Lung (tissue), 12 donors: ENCODE measurements around the gene STRBP. TPM values are rescaled to one million over a fixed set of nuclear protein-coding genes. Genes with fewer than 3 reads are reported as not detected.

Experiments
- ATAC-seq: fragments of 200-7000 bp; cut with Tn5 transposase; one replicate; pipeline ENCODE4 v1.9.1; 2020; ENCODE audit warnings: moderate number of reproducible peaks; ENCODE audit not compliant: insufficient read depth, low FRiP score
- DNase-seq, 3 donors: peaks; one replicate each; pipeline ENCODE4 v3.0.0-alpha.2; 2013 to 2017
- H3K27ac ChIP-seq, 2 donors: one replicate each; pipeline ENCODE4 v1.5.1; 2013; ENCODE audit warnings: mild to moderate bottlenecking in 2 of 2, moderate library complexity in 2 of 2, control low read depth in 1 of 2, inconsistent platforms in 1 of 2, low read depth in 1 of 2, low read length in 1 of 2
- H3K27me3 ChIP-seq, 3 donors: one replicate each; pipeline ENCODE4 v1.5.1; 2013; ENCODE audit warnings: low read length in 2 of 3; ENCODE audit not compliant: control insufficient read depth in 3 of 3, insufficient read depth in 3 of 3
- H3K36me3 ChIP-seq, 4 donors: one replicate each; pipeline ENCODE4 v1.5.1; 2013; ENCODE audit warnings: low read length in 4 of 4, mild to moderate bottlenecking in 1 of 4, moderate library complexity in 1 of 4; ENCODE audit not compliant: control insufficient read depth in 4 of 4, insufficient read depth in 4 of 4
- H3K4me1 ChIP-seq, 5 donors: one replicate each; pipeline ENCODE4 v1.5.1; 2013; ENCODE audit warnings: low read length in 5 of 5, mild to moderate bottlenecking in 2 of 5, moderate library complexity in 1 of 5; ENCODE audit not compliant: control insufficient read depth in 5 of 5, insufficient read depth in 5 of 5
- H3K4me3 ChIP-seq: one replicate; pipeline ENCODE4 v1.5.1; 2013; ENCODE audit warnings: mild to moderate bottlenecking, control low read depth, moderate library complexity
- H3K9ac ChIP-seq, 2 donors: one replicate each; pipeline ENCODE4 v1.5.1; 2013; ENCODE audit warnings: low read length in 2 of 2, control low read depth in 1 of 2; ENCODE audit not compliant: insufficient read depth in 1 of 2
- H3K9me3 ChIP-seq, 4 donors: one replicate each; pipeline ENCODE4 v1.5.1; 2013; ENCODE audit warnings: low read length in 3 of 4, mild to moderate bottlenecking in 1 of 4, moderate library complexity in 1 of 4; ENCODE audit not compliant: control insufficient read depth in 4 of 4, insufficient read depth in 3 of 4
- CTCF ChIP-seq: IDR thresholded peaks from 2 replicates; pipeline ENCODE4 v1.5.1; 2012; ENCODE audit warnings: mild to moderate bottlenecking; ENCODE audit errors: control extremely low read depth, extremely low read depth
- WGBS, 2 donors: extraction: QIAGEN DNeasy Blood & Tissue Kit; methylation state at CpG; one replicate each; pipeline ENCODE4 v1.1.7; 2013; 5-methylcytosine and 5-hydroxymethylcytosine counted together
- polyA plus RNA-seq, 2 donors: library from polyadenylated mRNA; stranded (reverse); fragments of 200-250 nt; gene quantifications; one replicate each; pipeline ENCODE4 v1.2.1, GENCODE V29; 2013
- total RNA-seq, 2 donors: library from RNA; depleted of rRNA in 1 of 2; stranded (reverse); fragments of >200 nt in 1 of 2; gene quantifications; one replicate each; pipeline ENCODE4 v1.2.1, GENCODE V29; 2014 to 2021
- donor health status: control.
- donor health status: control.
- donor health status: Bipolar disorder and iron deficiency.
- donor health status: healthy.
- donor health status: DM: yes; HTN: yes; CAD: no.

Gene STRBP
- total and polyA plus RNA-seq, 4 donors, result 8.3 to 27.2 (median 21.1) TPM

- H3K9ac ChIP-seq, result no peak overlapping the region
- no peak for TF ChIP-seq CTCF
- no peak overlapping the region for H3K27ac ChIP-seq
- no peaks in the 10 kb centered on the region for H3K9me3 ChIP-seq
- peaks cover 0 to 4% (median 1%) of the 10 kb centered on the region in 4 donors for H3K36me3 ChIP-seq
- no peak for ATAC-seq
- peaks cover 0 to 6% (median 0%) of the 10 kb centered on the region in 5 donors for H3K4me1 ChIP-seq
- H3K4me3 ChIP-seq, result no peak overlapping the region
- no peaks in the 10 kb centered on the region for H3K27me3 ChIP-seq
- DNase-seq, result no peak
- 93 to 98% methylated on average over 2 of the region's 2 CpGs for WGBS, 2 donors
Measured at GRCh38 chr9:123176949-123177348, 91.4 kb downstream of the STRBP start.

- TF ChIP-seq CTCF, result no peak
- 71 to 86% methylated on average over 4 of the region's 4 CpGs for WGBS, 2 donors
- Histone ChIP-seq H3K36me3 (peaks cover 0 to 4% (median 1%) of the 10 kb centered on the region in 4 donors), H3K9me3 (no peaks in the 10 kb centered on the region), H3K27me3 (no peaks in the 10 kb centered on the region), H3K4me3 (no peak overlapping the region), H3K9ac (no peak overlapping the region), H3K27ac (no peak overlapping the region), H3K4me1 (peaks cover 0 to 6% (median 0%) of the 10 kb centered on the region in 5 donors)
- no peak for ATAC-seq
- no peak for DNase-seq
Measured at GRCh38 chr9:123175854-123176629, 92.3 kb downstream of the STRBP start.

- Histone ChIP-seq H3K27me3 (no peaks in the 10 kb centered on the region), H3K9me3 (no peaks in the 10 kb centered on the region), H3K36me3 (peaks cover 0 to 4% (median 1%) of the 10 kb centered on the region in 4 donors), H3K4me1 (peaks cover 0 to 6% (median 0%) of the 10 kb centered on the region in 5 donors), H3K4me3 (no peak overlapping the region), H3K27ac (no peak overlapping the region), H3K9ac (no peak overlapping the region)
- DNase-seq (no peak), ATAC-seq (no peak)
- WGBS, 2 donors, result 73 to 84% methylated on average over 1 of the region's 1 CpG
- TF ChIP-seq CTCF, result no peak
Measured at GRCh38 chr9:123174887-123175518, 93.4 kb downstream of the STRBP start.
